GM12874 (cell line): ENCODE measurements around the gene SLAMF6.

Experiments used
- TF ChIP-seq, protein P1 (sequence below): IDR thresholded peaks from 2 replicates; pipeline ENCODE4 v1.5.1; 2011; ENCODE audit warnings: low read depth, mild to moderate bottlenecking, control low read depth, low read length, moderate library complexity; ENCODE audit not compliant: insufficient read depth

The SLAMF6 gene

DNA sequence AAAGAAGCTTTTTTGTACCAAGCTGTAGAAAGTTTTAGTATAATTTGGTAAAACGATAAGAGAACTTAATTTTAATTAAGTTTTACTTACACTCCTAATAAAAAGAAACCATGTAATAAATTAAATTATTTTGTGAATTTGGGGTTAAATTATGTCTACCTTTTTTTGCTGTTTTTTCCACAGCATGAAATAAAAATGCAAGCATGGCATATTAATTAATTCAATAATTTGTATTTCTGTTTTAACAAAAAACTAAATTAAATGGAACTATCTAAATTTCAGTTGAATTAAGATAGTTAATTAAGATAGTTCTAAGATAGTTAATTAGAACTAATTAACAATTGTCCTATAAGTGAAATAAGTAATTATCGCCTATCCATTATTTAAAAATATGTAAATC, 83.3 kb downstream of the SLAMF6 start:
- TF ChIP-seq, protein P1, sequence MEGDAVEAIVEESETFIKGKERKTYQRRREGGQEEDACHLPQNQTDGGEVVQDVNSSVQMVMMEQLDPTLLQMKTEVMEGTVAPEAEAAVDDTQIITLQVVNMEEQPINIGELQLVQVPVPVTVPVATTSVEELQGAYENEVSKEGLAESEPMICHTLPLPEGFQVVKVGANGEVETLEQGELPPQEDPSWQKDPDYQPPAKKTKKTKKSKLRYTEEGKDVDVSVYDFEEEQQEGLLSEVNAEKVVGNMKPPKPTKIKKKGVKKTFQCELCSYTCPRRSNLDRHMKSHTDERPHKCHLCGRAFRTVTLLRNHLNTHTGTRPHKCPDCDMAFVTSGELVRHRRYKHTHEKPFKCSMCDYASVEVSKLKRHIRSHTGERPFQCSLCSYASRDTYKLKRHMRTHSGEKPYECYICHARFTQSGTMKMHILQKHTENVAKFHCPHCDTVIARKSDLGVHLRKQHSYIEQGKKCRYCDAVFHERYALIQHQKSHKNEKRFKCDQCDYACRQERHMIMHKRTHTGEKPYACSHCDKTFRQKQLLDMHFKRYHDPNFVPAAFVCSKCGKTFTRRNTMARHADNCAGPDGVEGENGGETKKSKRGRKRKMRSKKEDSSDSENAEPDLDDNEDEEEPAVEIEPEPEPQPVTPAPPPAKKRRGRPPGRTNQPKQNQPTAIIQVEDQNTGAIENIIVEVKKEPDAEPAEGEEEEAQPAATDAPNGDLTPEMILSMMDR: no peak

GRCh38 chr1:160438935-160439334, 84.1 kb downstream of the SLAMF6 start:
- TF ChIP-seq, protein P1: no peak

DNA sequence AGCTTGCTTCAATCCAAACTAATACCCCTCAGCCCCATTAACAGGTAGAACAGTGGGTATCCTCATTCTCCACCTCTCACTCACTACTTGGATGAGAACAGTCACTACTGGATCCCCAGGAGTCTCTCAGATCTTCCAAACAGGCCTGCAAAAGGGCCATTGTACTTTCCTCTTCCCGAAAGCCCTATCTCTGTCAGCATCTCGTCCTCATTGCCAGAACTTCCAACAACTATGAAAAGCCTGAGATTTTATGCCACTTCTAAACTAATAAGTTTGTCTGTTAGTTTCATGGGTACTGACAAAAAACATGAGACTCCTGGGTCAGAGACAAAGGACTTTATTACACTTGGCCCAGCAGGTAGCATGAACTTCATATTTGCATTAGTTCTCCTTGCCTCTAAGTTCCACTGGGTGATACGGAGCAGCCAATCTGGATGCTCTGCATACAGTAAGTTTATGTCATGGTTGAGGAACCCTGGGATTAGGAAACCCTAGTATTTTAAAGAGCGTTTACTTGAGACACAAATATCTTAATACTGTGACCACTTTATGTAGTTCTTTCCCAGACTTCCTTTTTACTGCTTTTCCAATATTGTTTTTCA, 84.6 kb downstream of the SLAMF6 start:
- TF ChIP-seq, protein P1: no peak

DNA sequence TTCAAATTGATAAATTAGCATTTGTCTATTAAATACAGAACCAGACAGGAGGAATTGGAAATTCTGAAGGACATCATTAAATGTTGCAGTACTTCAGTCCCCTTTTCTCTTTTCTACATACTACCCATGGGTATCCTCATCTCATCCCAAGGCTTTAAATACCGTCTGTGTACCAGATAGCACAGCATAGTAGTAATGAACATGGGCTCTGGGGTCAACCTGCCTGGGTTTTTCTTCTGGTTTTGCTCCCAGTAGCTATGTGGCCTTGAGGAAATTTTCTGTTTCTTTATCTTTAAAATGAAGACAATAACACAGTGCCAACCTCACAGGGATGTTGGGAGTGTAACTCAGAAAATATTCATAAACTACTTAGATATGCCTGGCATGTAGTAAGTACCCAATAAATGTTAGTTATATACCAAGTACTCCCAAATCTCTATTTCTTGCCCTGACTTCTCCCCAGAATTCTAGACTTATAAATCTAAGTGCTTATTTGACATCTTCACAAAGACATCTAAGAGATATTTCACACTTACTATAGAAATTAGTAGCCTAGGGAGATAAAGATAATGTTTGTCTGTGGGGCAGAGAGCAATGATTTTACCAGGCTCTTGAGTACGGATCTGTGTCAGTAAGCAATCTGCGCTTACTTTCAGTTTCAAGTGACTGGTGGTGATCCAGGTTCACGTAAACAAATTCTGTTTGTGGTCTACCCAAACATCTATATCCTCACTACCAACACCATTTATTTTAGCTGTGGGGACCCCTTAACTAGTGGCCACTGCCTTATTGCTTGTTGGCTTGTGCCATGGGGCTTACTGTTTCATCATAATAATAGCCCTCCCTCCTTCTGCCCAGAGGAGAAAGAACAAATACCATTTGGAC, 85.4 kb downstream of the SLAMF6 start:
- TF ChIP-seq, protein P1: no peak

DNA sequence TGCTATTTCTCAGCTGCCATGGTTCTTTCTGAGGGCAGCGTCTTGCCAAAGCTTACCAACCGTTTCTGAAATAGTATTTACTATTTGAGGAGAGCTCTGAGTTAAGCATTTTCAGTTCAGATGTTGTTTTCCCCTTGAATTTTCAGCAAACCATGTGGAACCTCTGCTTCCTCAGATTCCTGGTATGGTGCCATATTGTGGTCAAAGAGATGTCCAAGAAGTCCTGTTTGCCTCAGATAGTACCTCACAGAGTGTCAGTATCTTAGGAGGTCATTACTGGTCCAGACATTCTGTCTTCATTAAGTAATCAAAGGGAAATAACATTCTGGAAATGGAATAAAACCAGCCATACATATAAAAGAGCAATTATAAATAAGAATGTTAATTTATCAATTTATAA, 86.1 kb downstream of the SLAMF6 start:
- TF ChIP-seq, protein P1: no peak
